Ectodermal cell (in vitro differentiated cells): ENCODE data around the gene SYDE1.

Source experiments
- H3K27ac ChIP-seq: 2 replicates; pipeline ENCODE4 v1.7.0; 2013; ENCODE audit warnings: mild to moderate bottlenecking, low read depth, low read length; ENCODE audit not compliant: insufficient read depth, poor library complexity, severe bottlenecking
- H3K27me3 ChIP-seq: 2 replicates; pipeline ENCODE4 v1.7.0; 2013; ENCODE audit warnings: mild to moderate bottlenecking, low read length; ENCODE audit not compliant: insufficient read depth, control insufficient read depth, poor library complexity, severe bottlenecking
- H3K36me3 ChIP-seq: one replicate; pipeline ENCODE4 v1.7.0; 2013; ENCODE audit warnings: low read length; ENCODE audit not compliant: control insufficient read depth, insufficient read depth
- H3K4me1 ChIP-seq: one replicate; pipeline ENCODE4 v1.7.0; 2013; ENCODE audit warnings: low read length; ENCODE audit not compliant: control insufficient read depth, insufficient read depth
- H3K4me3 ChIP-seq: 2 replicates; pipeline ENCODE4 v1.7.0; 2013; ENCODE audit warnings: low read depth, low read length, control low read depth; ENCODE audit not compliant: insufficient read depth
- H3K9me3 ChIP-seq: 2 replicates; pipeline ENCODE4 v1.7.0; 2013; ENCODE audit warnings: mild to moderate bottlenecking, low read length, moderate library complexity; ENCODE audit not compliant: control insufficient read depth
- WGBS, 2 experiments: methylation state at CpG; one replicate each; pipeline ENCODE4 v1.1.7; 2013; ENCODE audit warnings: missing lambda C conversion rate in 2 of 2; 5-methylcytosine and 5-hydroxymethylcytosine counted together

The SYDE1 gene

DNA sequence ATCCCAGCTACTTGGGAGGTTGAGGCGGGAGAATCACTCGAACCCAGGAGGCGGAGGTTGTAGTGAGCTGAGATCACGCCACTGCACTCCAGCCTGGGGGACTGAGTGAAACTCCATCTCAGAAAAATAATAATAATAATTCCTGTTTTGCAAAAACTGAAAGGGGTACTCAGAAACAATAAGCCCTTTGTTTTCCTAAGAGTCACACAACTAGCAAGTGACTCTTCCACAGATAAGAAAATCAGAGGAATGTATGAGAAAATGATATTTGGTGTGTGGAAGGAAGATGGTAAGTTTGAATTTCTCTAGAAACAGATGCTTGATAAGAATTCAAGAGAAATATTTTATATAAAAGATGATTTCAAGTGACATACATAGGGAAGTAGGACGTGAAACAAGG lies 35.1 kb downstream of the SYDE1 start:
- H3K4me1 ChIP-seq, result no peaks in the 10 kb centered on the region
- no peaks in the 10 kb centered on the region for H3K27me3 ChIP-seq
- no peak overlapping the region for H3K4me3 ChIP-seq
- 89 to 100% methylated on average over 2 to 5 of the region's 5 CpGs for WGBS, 2 experiments
- H3K36me3 ChIP-seq, result no peaks in the 10 kb centered on the region
- no peaks in the 10 kb centered on the region for H3K9me3 ChIP-seq
- H3K27ac ChIP-seq, result no peak overlapping the region

GRCh38 chr19:15144046-15144646 lies 36.9 kb downstream of the SYDE1 start:
- Histone ChIP-seq H3K9me3 (no peaks in the 10 kb centered on the region), H3K27me3 (no peaks in the 10 kb centered on the region), H3K4me1 (no peaks in the 10 kb centered on the region), H3K36me3 (no peaks in the 10 kb centered on the region), H3K27ac (no peak overlapping the region), H3K4me3 (no peak overlapping the region)
- whole genome bisulfite sequencing, 2 experiments, result 90 to 92% methylated on average over 1 of the region's 1 CpG

DNA sequence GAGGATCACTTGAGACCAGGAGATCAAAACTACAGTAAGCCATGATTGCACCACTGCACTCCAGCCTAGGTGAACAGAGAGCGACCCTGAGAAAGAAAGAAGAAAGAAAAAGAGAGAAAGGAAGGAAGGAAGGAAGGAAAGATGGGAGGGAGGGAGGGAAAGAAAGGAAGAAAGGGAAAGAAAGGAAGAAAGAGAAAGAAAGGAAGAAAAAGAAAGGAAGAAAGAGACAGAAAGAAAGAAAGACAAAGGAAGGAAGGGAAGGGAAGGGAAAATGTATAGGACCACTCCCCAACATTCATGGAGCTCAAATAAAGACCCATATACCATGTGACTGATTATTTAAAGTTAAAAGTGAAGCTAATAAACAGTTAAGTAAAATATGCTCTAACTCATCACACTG lies 39.9 kb downstream of the SYDE1 start:
- no peaks in the 10 kb centered on the region for H3K36me3 ChIP-seq
- no peak overlapping the region for H3K4me3 ChIP-seq
- no peaks in the 10 kb centered on the region for H3K27me3 ChIP-seq
- H3K27ac ChIP-seq, result no peak overlapping the region
- no peaks in the 10 kb centered on the region for H3K9me3 ChIP-seq
- H3K4me1 ChIP-seq, result no peaks in the 10 kb centered on the region
- WGBS, 2 experiments, result 83 to 92% methylated on average over 1 of the region's 1 CpG

DNA sequence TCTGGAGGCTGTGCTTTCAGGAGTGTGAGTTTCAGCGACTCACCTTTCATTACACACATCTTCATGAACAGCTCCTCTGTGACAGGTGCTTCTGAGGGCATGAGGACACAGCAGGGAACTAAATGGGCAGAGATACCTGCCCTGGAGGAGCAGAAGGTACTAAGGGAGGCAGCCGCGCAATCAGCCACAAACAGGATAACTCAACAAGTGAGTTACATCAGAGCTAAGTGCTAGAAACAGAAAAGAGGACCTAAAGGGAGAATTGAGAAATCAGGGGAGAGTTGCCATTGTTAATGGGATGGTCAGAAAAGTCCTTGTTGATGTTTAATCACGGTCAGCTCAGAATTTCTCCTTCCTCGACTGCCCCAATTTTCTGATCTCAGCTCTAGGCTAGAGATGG lies 42.5 kb downstream of the SYDE1 start:
- 82% methylated on average over 5 of the region's 5 CpGs for WGBS, 2 experiments
- H3K9me3 ChIP-seq, result no peaks in the 10 kb centered on the region

DNA sequence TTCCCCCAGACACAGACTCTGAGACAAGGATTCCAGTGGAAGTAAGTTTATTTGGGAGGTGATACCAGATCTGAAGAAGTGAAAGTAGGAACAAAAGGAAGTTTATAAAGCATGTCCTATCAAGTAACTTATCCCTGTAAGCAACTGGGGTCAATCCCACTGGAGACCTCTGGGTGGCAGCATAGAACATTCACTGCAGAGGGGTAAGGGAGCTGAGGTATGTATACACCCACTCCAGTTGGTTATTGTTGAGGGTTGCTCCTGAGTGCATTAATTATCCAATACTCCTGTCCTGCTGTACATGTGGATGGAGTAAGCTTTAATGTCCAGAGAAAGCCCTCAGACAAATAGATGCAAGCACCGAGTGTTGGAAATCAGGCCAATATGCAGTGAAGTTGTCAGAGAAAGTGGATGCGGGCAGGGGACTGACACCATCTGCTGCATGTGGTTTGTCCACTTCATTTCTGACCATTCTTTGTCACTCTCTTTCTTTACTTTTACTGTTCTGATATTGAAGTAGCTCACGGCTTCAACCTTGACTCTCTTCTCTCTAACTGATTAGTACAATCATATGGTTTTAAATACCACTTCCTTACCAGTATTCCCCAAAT lies 46.9 kb downstream of the SYDE1 start:
- H3K4me1 ChIP-seq, result no peaks in the 10 kb centered on the region
- H3K36me3 ChIP-seq, result no peaks in the 10 kb centered on the region
- H3K9me3 ChIP-seq, result no peaks in the 10 kb centered on the region
- no peak overlapping the region for H3K4me3 ChIP-seq
- no peaks in the 10 kb centered on the region for H3K27me3 ChIP-seq
- WGBS, 2 experiments, result 91 to 95% methylated on average over 3 of the region's 3 CpGs
- H3K27ac ChIP-seq, result no peak overlapping the region

More for the DNA sequence above, 42.5 kb downstream of the SYDE1 start:
- H3K27me3 ChIP-seq, result no peaks in the 10 kb centered on the region
- no peaks in the 10 kb centered on the region for H3K4me1 ChIP-seq
- no peak overlapping the region for H3K4me3 ChIP-seq
- H3K27ac ChIP-seq, result no peak overlapping the region
- no peaks in the 10 kb centered on the region for H3K36me3 ChIP-seq

DNA sequence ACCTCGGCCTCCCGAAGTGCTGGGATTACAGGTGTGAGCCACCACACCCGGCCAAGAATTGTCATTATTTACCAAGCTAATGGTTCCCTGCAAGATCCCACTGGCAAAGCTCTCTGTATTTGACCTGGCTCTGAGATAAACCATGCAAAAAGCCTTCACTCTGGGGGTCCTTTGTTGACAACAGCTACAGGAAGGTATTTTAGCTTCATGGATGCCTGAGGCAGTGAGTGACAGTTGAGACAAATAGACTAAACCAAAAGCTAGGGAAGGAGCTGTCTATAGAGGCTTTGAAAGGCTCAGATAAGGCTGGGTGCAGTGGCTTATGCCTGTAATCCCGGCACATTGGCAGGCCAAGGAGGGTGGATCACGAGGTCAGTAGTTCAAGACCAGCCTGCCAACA lies 48.1 kb downstream of the SYDE1 start:
- H3K27me3 ChIP-seq, result no peaks in the 10 kb centered on the region
- no peaks in the 10 kb centered on the region for H3K4me1 ChIP-seq
- H3K36me3 ChIP-seq, result peaks cover 8% of the 10 kb centered on the region
- WGBS, 2 experiments, result 75 to 88% methylated on average over 5 of the region's 5 CpGs
- no peaks in the 10 kb centered on the region for H3K9me3 ChIP-seq
- H3K4me3 ChIP-seq, result no peak overlapping the region
- H3K27ac ChIP-seq, result no peak overlapping the region

GRCh38 chr19:15156391-15156790 lies 49.2 kb downstream of the SYDE1 start:
- WGBS, 2 experiments, result 98 to 99% methylated on average over 4 of the region's 4 CpGs
- Histone ChIP-seq H3K27ac (no peak overlapping the region), H3K27me3 (no peaks in the 10 kb centered on the region), H3K4me1 (no peaks in the 10 kb centered on the region), H3K4me3 (no peak overlapping the region), H3K36me3 (peaks cover 19% of the 10 kb centered on the region), H3K9me3 (no peaks in the 10 kb centered on the region)

GRCh38 chr19:15159251-15159650 lies 52.0 kb downstream of the SYDE1 start:
- 92 to 93% methylated on average over 3 of the region's 3 CpGs for WGBS, 2 experiments
- Histone ChIP-seq H3K27me3 (no peaks in the 10 kb centered on the region), H3K9me3 (no peaks in the 10 kb centered on the region), H3K36me3 (peaks cover 45% of the 10 kb centered on the region), H3K4me3 (no peak overlapping the region), H3K4me1 (no peaks in the 10 kb centered on the region), H3K27ac (no peak overlapping the region)

GRCh38 chr19:15161028-15161984 lies 54.1 kb downstream of the SYDE1 start:
- H3K27ac ChIP-seq, result no peak overlapping the region
- WGBS, 2 experiments, result 95 to 96% methylated on average over 42 of the region's 42 CpGs
- H3K4me3 ChIP-seq, result no peak overlapping the region
- H3K27me3 ChIP-seq, result no peaks in the 10 kb centered on the region
- no peaks in the 10 kb centered on the region for H3K9me3 ChIP-seq
- peaks cover 64% of the 10 kb centered on the region for H3K36me3 ChIP-seq
- H3K4me1 ChIP-seq, result no peaks in the 10 kb centered on the region
